H9 (cell line): ENCODE measurements around the gene CLEC19A. TPM values are rescaled to one million over a fixed set of nuclear protein-coding genes. Genes with fewer than 3 reads are reported as not detected.

Experiments used
- DNase-seq: peaks from one replicate; pipeline ENCODE4 v3.0.0-alpha.2; 2017
- H2AFZ ChIP-seq: one replicate; pipeline ENCODE4 v1.6.1; 2013; ENCODE audit warnings: mild to moderate bottlenecking, low read length, control low read depth, moderate library complexity
- H2AK5ac ChIP-seq: 2 replicates; pipeline ENCODE4 v1.6.1; 2013; ENCODE audit warnings: low read length, control low read depth, mixed read lengths; ENCODE audit not compliant: insufficient read length
- H2BK120ac ChIP-seq: one replicate; pipeline ENCODE4 v1.6.1; 2013; ENCODE audit warnings: low read depth, mild to moderate bottlenecking, low read length, control low read depth, inconsistent platforms; ENCODE audit not compliant: poor library complexity, severe bottlenecking
- H2BK12ac ChIP-seq: 2 replicates; pipeline ENCODE4 v1.6.1; 2013; ENCODE audit warnings: low read length, control low read depth, mixed read lengths, low read depth; ENCODE audit not compliant: insufficient read length
- H2BK15ac ChIP-seq: 2 replicates; pipeline ENCODE4 v1.6.1; 2013; ENCODE audit warnings: low read depth, low read length, control low read depth
- H2BK20ac ChIP-seq: one replicate; pipeline ENCODE4 v1.6.1; 2013; ENCODE audit warnings: low read depth, mild to moderate bottlenecking, low read length, control low read depth, inconsistent platforms; ENCODE audit not compliant: poor library complexity, severe bottlenecking
- H2BK5ac ChIP-seq: 2 replicates; pipeline ENCODE4 v1.6.1; 2013; ENCODE audit warnings: low read length, control low read depth, mixed read lengths; ENCODE audit not compliant: insufficient read length
- H3K14ac ChIP-seq: 2 replicates; pipeline ENCODE4 v1.6.1; 2013; ENCODE audit warnings: low read length, control low read depth; ENCODE audit not compliant: insufficient read depth
- H3K18ac ChIP-seq: 2 replicates; pipeline ENCODE4 v1.6.1; 2013; ENCODE audit warnings: low read depth, mild to moderate bottlenecking, mixed read lengths, low read length, control low read depth; ENCODE audit not compliant: insufficient read length
- H3K23ac ChIP-seq: 2 replicates; pipeline ENCODE4 v1.6.1; 2013; ENCODE audit warnings: low read length, control low read depth, mixed read lengths, low read depth; ENCODE audit not compliant: insufficient read length
- H3K23me2 ChIP-seq: 2 replicates; pipeline ENCODE4 v1.6.1; 2013; ENCODE audit warnings: low read depth, mild to moderate bottlenecking, mixed read lengths, low read length, control low read depth; ENCODE audit not compliant: insufficient read length, poor library complexity, severe bottlenecking
- H3K27ac ChIP-seq: 2 replicates; pipeline ENCODE4 v1.5.1; 2013; ENCODE audit warnings: low read length, control low read depth, mixed read lengths, low read depth; ENCODE audit not compliant: insufficient read length
- H3K27me3 ChIP-seq: 2 replicates; pipeline ENCODE4 v1.6.1; 2013; ENCODE audit warnings: low read length, control low read depth, inconsistent platforms; ENCODE audit not compliant: insufficient read depth
- H3K4ac ChIP-seq: 2 replicates; pipeline ENCODE4 v1.6.1; 2013; ENCODE audit warnings: low read depth, mild to moderate bottlenecking, control low read depth, inconsistent platforms, low read length, moderate library complexity
- H3K4me1 ChIP-seq: 2 replicates; pipeline ENCODE4 v1.6.1; 2013; ENCODE audit warnings: low read length, control low read depth, inconsistent platforms; ENCODE audit not compliant: insufficient read depth
- H3K4me2 ChIP-seq: 2 replicates; pipeline ENCODE4 v1.6.1; 2013; ENCODE audit warnings: low read length, control low read depth, mixed read lengths; ENCODE audit not compliant: insufficient read length, insufficient read depth
- H3K56ac ChIP-seq: 2 replicates; pipeline ENCODE4 v1.6.1; 2013; ENCODE audit warnings: low read depth, mild to moderate bottlenecking, mixed read lengths, low read length, control low read depth; ENCODE audit not compliant: insufficient read length
- H3K79me1 ChIP-seq: 2 replicates; pipeline ENCODE4 v1.6.1; 2013; ENCODE audit warnings: low read depth, mild to moderate bottlenecking, moderate library complexity, low read length, control low read depth, inconsistent platforms; ENCODE audit not compliant: insufficient read depth, poor library complexity, severe bottlenecking
- H3K79me2 ChIP-seq: 2 replicates; pipeline ENCODE4 v1.6.1; 2013; ENCODE audit warnings: low read length, control low read depth, inconsistent platforms; ENCODE audit not compliant: insufficient read depth
- H3K9ac ChIP-seq: 2 replicates; pipeline ENCODE4 v1.6.1; 2013; ENCODE audit warnings: low read length, control low read depth, mixed read lengths; ENCODE audit not compliant: insufficient read length; ENCODE audit errors: extremely low read depth
- H3K9me3 ChIP-seq: one replicate; pipeline ENCODE4 v1.6.1; 2013; ENCODE audit warnings: low read depth, low read length, inconsistent platforms; ENCODE audit not compliant: control insufficient read depth
- H3T11ph ChIP-seq: one replicate; pipeline ENCODE4 v1.6.1; 2013; ENCODE audit warnings: mild to moderate bottlenecking, low read length, control low read depth, inconsistent platforms
- H4K20me1 ChIP-seq: one replicate; pipeline ENCODE4 v1.6.1; 2013; ENCODE audit not compliant: control insufficient read depth, insufficient read length, insufficient read depth
- H4K5ac ChIP-seq: 2 replicates; pipeline ENCODE4 v1.6.1; 2013; ENCODE audit warnings: low read depth, mild to moderate bottlenecking, mixed read lengths, low read length, control low read depth; ENCODE audit not compliant: insufficient read length
- H4K8ac ChIP-seq: replicated peaks from 2 replicates; pipeline ENCODE4 v1.6.1; 2013; ENCODE audit warnings: low read length, control low read depth, mixed read lengths, low read depth; ENCODE audit not compliant: insufficient read length
- H4K91ac ChIP-seq: 2 replicates; pipeline ENCODE4 v1.6.1; 2013; ENCODE audit warnings: low read depth, mild to moderate bottlenecking, moderate library complexity, mixed read lengths, low read length, control low read depth; ENCODE audit not compliant: insufficient read length
- H3K27ac Mint-ChIP-seq, 3 experiments: 2 replicates in 2 of 3; 3 replicates in 1 of 3; pipeline ENCODE4 v1.8.0; 2020 to 2021; ENCODE audit warnings: mixed read lengths in 3 of 3, mild to moderate bottlenecking in 1 of 3, moderate library complexity in 1 of 3
- H3K27me3 Mint-ChIP-seq: 2 replicates; pipeline ENCODE4 v1.8.0; 2021; ENCODE audit warnings: low read depth, mild to moderate bottlenecking, moderate library complexity, mixed read lengths
- H3K36me3 Mint-ChIP-seq, 3 experiments: 2 replicates in 2 of 3; 3 replicates in 1 of 3; pipeline ENCODE4 v1.8.0; 2020 to 2021; ENCODE audit warnings: low read depth in 3 of 3, mixed read lengths in 3 of 3; ENCODE audit not compliant: insufficient read depth in 1 of 3
- H3K4me1 Mint-ChIP-seq, 2 experiments: 2 replicates each; pipeline ENCODE4 v1.8.0; 2020; ENCODE audit warnings: mixed read lengths in 2 of 2
- H3K4me3 Mint-ChIP-seq, 2 experiments: 2 replicates in 1 of 2; 3 replicates in 1 of 2; pipeline ENCODE4 v1.8.0; 2020 to 2021; ENCODE audit warnings: mild to moderate bottlenecking in 2 of 2, mixed read lengths in 2 of 2, moderate library complexity in 1 of 2
- H3K9me3 Mint-ChIP-seq, 2 experiments: 2 replicates in 1 of 2; 3 replicates in 1 of 2; pipeline ENCODE4 v1.8.0; 2020; ENCODE audit warnings: mild to moderate bottlenecking in 2 of 2, mixed read lengths in 2 of 2, moderate library complexity in 1 of 2
- CTCF ChIP-seq: fragments of 200-600 bp; sonication (generic); conservative IDR thresholded peaks from 3 replicates; pipeline ENCODE4 v1.8.0; 2021; ENCODE audit warnings: antibody characterized with exemption, mild to moderate bottlenecking
- WGBS: extraction: QIAGEN DNeasy Blood & Tissue Kit; methylation state at CpG from one replicate; pipeline ENCODE4 v1.1.7; 2013; ENCODE audit warnings: missing lambda C conversion rate, low lambda C conversion rate, mixed read lengths; ENCODE audit not compliant: insufficient read length; ENCODE audit errors: extremely low coverage; 5-methylcytosine and 5-hydroxymethylcytosine counted together
- total RNA-seq: library from RNA; stranded (reverse); gene quantifications from 2 replicates; pipeline ENCODE4 v1.2.1, GENCODE V29; 2021

CLEC19A gene
- total RNA-seq, 1 experiment from 2014 or later, result not detected

DNA sequence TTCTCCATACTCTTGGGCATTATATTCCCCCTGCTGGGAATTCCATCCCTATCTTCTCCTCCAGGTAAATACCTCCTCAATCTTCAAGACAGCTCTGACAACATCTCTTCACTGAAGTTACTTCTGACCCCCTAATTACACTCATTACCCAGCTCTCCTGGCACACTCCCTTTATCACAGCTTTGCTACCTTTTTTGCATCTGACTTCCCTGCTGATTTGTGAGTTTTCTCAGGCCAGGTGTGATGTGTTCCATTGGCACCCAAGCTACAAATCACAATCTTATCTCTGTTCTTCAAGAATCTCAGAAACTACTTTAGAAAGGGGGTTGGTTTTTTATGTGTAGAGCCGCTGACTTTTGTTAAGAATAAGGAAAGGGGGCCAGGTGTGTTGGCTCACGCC, 14.0 kb downstream of the CLEC19A start:
- H4K20me1 ChIP-seq, result no peaks in the 10 kb centered on the region
- H3K79me1 ChIP-seq, result no peaks in the 10 kb centered on the region
- H3K36me3 Mint-ChIP-seq, result no peaks in the 10 kb centered on the region
- no peak overlapping the region for H2AK5ac ChIP-seq
- no peak overlapping the region for H3K27ac ChIP-seq
- H3K27ac Mint-ChIP-seq, result no peak overlapping the region
- no peak overlapping the region for H3K4me2 ChIP-seq
- no peak overlapping the region for H2AFZ ChIP-seq
- H3K9me3 ChIP-seq, result no peaks in the 10 kb centered on the region
- H4K5ac ChIP-seq, result no peak overlapping the region
- H3K4me1 Mint-ChIP-seq, result peaks cover 1 to 8% of the 10 kb centered on the region in 2 experiments
- no peaks in the 10 kb centered on the region for H3K27me3 ChIP-seq
- H3K4me1 ChIP-seq, result no peaks in the 10 kb centered on the region
- WGBS, result no CpG with 5 or more reads among the region's 2 CpGs
- no peaks in the 10 kb centered on the region for H3K79me2 ChIP-seq
- no peak overlapping the region for H2BK20ac ChIP-seq
- H3K9me3 Mint-ChIP-seq, result no peaks in the 10 kb centered on the region
- H4K91ac ChIP-seq, result no peak overlapping the region
- H3T11ph ChIP-seq, result no peak overlapping the region
- H2BK15ac ChIP-seq, result no peak overlapping the region
- no peak overlapping the region for H3K9ac ChIP-seq
- no peak for DNase-seq
- no peak overlapping the region for H3K4me3 Mint-ChIP-seq
- no peaks in the 10 kb centered on the region for H3K23me2 ChIP-seq
- H4K8ac ChIP-seq, result no peak overlapping the region
- no peak overlapping the region for H2BK120ac ChIP-seq
- H3K14ac ChIP-seq, result no peak overlapping the region
- H3K18ac ChIP-seq, result no peak overlapping the region
- no peak overlapping the region for H2BK12ac ChIP-seq
- no peak overlapping the region for H3K4ac ChIP-seq
- H3K23ac ChIP-seq, result no peak overlapping the region
- no peak for TF ChIP-seq CTCF
- no peak overlapping the region for H3K56ac ChIP-seq
- peaks cover 4% of the 10 kb centered on the region for H3K27me3 Mint-ChIP-seq
- no peak overlapping the region for H2BK5ac ChIP-seq
